Stimulated activated CD4-positive, alpha-beta T cell treated with anti-CD3 and anti-CD28 coated beads, Interleukin-12 subunit alpha, Interleukin-12 subunit beta, amount 100 ng/mL, for 4 hours (primary cell): ENCODE measurements around the gene FRMD4A.
"Not testable (repeated sequence)": the region's sequence is repeated elsewhere in the genome, so short reads cannot be mapped to it uniquely, and the experiment has no call there.

ENCODE experiments used
- DNase-seq: peaks from one replicate; pipeline ENCODE4 v3.0.0-alpha.2; 2020

Gene FRMD4A

DNA sequence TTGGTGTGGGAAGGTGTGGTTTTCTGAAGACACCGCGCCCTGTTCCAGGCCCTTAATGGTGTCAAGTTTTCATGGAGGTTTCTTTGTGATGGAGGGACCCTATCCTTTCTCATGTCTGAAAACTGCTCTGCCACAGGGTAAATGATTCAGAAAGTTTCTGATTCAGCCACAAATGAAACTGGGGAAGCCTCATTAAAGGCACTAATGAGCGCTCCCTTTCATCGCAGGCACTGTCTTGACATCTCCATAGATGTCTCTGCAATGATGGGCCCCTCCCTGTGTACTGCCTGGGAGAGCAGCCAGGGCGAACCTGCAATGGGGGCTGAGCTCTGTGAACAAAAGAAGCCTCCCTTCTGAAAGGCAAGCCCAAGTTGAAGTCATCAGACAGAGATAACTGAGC is 388.7 kb downstream of the FRMD4A start:
- DNase-seq, result no peak

DNA sequence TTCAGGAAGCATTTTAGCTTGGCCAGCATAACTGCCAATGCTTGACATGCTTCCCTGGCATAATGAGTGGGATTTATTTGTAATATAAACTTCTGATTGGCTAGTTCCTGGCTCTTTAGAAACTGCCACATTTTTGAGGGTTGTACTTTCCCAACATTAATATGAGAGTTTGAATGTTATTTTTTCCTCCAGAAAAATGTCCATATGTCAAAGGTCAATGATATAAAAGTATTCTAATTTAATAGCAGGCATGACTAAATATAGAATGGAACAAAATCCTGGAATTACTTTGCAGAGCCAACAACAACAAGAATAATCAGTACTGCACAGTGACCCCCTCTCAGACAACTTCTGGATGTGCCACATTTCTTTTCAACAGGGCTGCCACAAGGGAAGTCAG is 391.3 kb downstream of the FRMD4A start:
- DNase-seq, result no peak

- DNase-seq, result no peak
These were observed 391.8 kb downstream of the FRMD4A start for GRCh38 chr10:13938950-13939349.

DNA sequence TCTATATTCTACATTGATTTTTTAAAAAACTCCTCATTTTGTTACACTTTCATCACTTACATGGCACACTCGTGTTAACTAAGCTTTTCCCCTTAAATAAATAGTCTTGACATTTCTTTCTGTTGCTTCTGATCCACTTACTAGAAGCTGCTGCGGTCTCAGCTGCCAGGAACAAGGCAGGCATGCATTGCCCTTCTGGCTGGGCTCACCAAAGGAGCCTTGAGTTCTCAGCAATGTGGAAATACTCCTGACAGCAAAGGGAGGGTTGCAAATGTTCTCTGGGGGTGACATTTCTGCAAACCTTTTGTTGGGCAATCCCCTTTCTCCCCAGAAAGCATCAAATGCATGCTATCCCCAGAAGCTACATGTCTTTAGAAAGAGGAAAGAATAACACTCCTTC is 393.9 kb downstream of the FRMD4A start:
- DNase-seq, result no peak

DNA sequence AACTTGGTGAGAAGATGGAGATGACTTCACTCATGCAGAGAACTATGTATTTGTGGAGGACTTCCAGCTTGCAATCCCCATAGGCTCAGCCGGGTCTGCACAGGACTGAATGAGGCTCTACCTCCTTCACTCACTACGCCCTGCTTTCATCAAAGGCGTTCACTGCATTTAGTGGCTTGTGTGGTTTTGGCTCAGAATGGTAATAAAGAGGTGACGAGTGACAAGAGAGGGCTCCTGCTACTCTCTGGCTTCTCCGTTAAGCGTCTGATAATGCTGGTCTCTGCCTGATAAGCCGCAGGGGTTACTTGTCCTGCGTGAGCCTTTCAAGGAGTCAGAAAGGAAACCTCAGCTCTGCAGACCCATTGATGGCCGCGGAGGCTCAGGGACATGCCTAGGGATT is 400.6 kb downstream of the FRMD4A start:
- DNase-seq, result no peak

GRCh38 chr10:13928451-13928850 is 402.3 kb downstream of the FRMD4A start:
- no peak for DNase-seq

- DNase-seq, result no peak
These were observed 404.5 kb downstream of the FRMD4A start for GRCh38 chr10:13925971-13926780.

GRCh38 chr10:13924040-13924725 is 406.5 kb downstream of the FRMD4A start:
- DNase-seq, result no peak

DNA sequence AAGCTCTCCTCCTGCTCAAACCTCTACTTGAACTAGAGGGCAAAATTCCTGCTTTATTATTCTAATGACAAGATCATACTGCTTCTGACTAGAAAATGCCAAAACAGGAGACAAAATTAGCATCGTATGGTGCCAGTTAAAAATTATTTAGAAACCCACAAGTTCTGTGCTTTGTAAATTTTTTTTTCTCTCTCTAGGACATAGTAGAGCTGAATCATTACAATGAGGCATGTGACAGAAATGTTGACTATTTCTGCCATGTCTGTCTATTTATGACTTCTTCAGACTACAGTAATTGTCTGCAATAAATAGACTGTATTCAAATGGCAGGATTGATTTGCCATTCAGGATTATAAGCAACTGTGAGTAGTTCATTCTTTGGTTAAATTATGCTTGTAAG is 408.1 kb downstream of the FRMD4A start:
- DNase-seq, result no peak

- no peak for DNase-seq
These were observed 408.8 kb downstream of the FRMD4A start for GRCh38 chr10:13921941-13922340.

- not testable (repeated sequence) for DNase-seq
These were observed 409.6 kb downstream of the FRMD4A start for GRCh38 chr10:13921131-13921530.

GRCh38 chr10:13920465-13920864 is 410.3 kb downstream of the FRMD4A start:
- DNase-seq, result no peak

- no peak for DNase-seq
These were observed 410.7 kb downstream of the FRMD4A start for GRCh38 chr10:13920031-13920430.

GRCh38 chr10:13917791-13918190 is 412.9 kb downstream of the FRMD4A start:
- no peak for DNase-seq

DNA sequence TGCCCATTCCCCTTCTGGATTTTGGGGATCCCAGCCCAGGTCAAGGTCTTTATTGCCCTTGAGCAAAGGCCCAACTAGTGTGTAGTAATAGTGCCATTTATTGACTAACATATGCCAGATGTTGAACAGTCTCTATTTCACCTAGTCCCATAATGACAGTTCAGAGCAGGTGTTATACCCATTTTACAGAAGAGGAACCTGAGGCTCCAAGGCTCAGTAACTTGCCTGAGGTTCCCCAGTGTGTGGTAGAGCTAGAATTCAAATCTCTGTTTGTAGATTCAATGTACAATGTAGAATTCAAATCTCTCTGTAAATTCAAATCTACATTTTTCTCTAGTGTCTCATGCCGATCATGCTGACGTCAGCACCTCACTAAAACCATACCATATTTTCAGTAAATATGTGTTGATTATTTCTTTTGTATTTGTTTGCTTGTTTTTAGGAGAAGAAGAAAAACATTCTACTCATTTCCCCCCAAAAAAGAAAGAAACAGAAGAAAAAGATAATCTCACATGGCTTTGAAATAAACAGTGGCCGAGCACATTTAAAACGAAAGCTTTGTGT is 414.3 kb downstream of the FRMD4A start:
- no peak for DNase-seq

DNA sequence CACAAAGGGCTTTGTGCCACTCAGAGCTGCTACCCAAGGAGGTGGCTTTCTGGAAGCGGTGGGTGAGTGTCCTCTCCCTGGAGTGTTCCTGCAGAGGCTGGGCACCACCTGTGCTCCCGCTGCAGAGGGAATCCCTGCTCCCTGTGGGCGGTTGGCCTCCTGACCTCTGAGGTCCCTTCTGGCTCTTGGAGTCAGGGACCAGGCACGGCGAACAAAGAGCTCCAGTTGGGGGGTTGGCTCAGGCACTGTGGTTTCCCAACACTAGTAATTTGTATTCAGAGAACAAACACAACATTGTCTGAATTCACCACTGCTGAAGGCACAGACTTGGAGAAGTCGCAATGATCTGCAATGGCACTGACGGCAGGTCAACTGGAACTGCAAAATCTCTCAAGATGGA is 415.0 kb downstream of the FRMD4A start:
- no peak for DNase-seq

DNA sequence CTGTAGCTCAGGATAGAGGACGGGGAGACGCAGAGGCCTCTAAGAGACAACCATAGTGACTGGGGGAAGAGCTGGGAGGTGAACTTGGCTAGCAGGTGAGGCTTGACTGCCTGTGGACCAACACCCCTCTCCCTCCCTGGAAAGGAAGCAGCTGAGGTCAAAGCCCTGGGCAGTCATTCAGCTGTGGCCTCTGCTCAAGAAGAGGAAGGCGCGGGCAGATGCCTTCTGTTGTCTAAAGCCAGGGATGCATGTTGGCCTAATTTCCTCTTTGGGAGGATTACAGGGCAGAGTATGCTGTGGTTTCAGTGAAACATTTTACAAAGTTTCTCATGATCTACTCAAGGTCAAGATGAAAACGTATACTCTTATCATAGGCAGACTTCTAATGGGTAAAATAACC is 416.8 kb downstream of the FRMD4A start:
- no peak for DNase-seq

DNA sequence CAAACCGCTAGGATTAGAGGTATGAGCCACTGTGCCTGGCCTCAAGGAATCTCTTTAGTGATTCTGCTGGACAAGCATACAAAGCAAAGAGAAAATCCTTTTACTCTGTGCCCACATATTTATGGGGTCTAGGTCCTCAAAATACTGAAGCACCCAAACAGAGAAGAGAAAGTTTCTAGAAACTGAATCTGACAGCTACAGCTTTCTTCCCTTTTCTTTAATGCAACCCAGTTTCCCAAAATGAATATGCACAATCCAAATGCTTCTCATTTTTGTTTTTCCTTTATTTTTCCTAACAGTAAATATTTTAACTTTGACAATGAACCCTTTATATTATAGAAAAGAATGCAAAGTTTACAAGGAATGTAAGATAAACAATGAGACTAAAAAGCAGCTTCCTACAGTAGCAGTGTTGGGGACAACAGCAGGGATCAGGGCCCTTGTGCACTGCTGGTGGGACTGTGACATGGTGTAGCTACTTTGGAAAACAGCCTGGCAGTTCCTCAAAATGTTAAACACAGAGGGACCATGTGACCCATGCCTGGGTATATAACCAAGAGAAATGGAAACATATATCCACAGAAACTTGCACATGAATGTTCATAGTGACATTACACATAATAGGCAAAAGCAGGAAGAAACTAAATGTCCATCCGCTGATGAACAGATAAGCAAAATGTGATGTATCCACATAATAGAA is 418.8 kb downstream of the FRMD4A start:
- DNase-seq, result no peak

- no peak for DNase-seq
These were observed 421.0 kb downstream of the FRMD4A start for GRCh38 chr10:13909516-13910258.

DNA sequence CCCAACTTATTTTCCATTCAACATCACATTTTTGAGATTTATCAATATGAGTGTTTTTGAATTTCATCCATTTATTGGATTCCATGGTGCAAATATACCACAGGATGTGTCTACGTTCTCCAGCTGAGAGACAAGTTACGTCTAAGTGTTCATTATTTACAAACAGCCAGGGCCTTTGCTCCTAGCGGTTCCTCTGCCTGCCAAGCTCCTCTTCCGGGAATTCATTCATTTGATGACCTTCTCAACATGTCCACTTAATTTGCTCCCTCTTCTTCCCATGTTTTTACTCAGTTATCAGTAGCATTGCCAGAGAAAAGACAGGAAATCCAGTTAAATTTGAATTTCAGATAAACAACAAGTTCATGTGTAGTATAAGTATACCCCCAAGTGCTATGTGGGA is 422.2 kb downstream of the FRMD4A start:
- DNase-seq, result no peak

DNA sequence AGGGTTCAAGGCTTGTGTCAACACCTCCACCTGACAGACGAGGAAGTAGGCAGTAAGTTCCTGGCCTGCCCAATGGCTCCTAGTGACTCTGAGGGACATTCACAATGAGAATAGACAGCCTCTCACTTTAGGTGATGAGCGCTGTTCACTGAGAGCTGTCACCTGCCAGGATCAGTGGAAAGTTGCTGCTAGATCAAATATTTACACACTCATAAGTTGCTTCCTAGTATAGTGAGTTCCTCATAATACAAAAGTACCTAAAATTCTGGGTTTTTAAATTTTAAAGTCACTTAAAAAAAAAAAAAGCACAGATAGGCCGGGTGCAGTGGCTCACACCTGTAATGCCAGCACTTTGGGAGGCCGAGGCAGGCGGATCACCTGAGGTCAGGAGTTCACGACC is 423.2 kb downstream of the FRMD4A start:
- no peak for DNase-seq

DNA sequence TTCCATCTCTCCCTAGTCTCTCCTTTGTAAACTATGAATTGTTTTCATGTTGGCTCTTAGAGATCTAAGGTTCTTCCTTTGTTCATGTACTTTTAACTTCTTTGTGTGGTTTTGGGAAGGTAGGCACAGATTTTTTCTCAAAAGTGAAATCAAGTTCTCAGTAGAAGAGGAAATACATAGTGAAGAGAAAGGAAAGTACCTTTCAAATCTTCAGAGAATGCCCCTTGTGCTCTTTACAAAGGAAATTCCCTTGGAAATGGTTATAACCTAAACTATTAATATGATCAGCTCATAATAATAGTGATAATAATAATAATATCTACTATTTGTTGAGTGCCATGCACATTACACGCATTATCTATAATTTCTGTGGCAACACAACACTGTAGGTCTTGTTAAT is 425.4 kb downstream of the FRMD4A start:
- DNase-seq, result no peak

GRCh38 chr10:13904064-13904463 is 426.7 kb downstream of the FRMD4A start:
- no peak for DNase-seq
